ENCODE measurements around the gene FOXF2. TPM values are rescaled to one million over a fixed set of nuclear protein-coding genes. Genes with fewer than 3 reads are reported as not detected.
A peak's percentile ranks its signal among the peaks of the same experiment; 100 is the strongest.

Gene FOXF2
- total RNA-seq, 1 donor from 2014 or later, result not detected

- DNase-seq (no peak), ATAC-seq (peak; percentile 76)
- intact Hi-C loops (cut with micrococcal nuclease), result no loop called here
Observed at GRCh38 chr6:1436334-1437306, 47.2 kb downstream of the FOXF2 start.

- no peak for DNase-seq
- intact Hi-C loops (cut with micrococcal nuclease), result no loop called here
- no peak for ATAC-seq
Observed at GRCh38 chr6:1437553-1438406, 48.4 kb downstream of the FOXF2 start.

GRCh38 chr6:1438471-1438881 is 49.1 kb downstream of the FOXF2 start:
- ATAC-seq (no peak), DNase-seq (no peak)
- intact Hi-C loops (cut with micrococcal nuclease), result no loop called here

- no peak for ATAC-seq
- intact Hi-C loops (cut with micrococcal nuclease), result no loop called here
- no peak for DNase-seq
Observed at GRCh38 chr6:1439349-1439748, 50.0 kb downstream of the FOXF2 start.

- no peak for ATAC-seq
- intact Hi-C loops (cut with micrococcal nuclease), result no loop called here
- no peak for DNase-seq
Observed at GRCh38 chr6:1442929-1443328, 53.6 kb downstream of the FOXF2 start.

Small RNA genes lying within 50 kb of the gene (microRNA-seq; reads per million reads assigned to microRNA genes)
- gene MIR6720 (ENCODE audit: borderline number of aligned reads), result not detected

Other genes starting within 250 kb of the FOXF2 start
- gene FOXQ1, start 77.5 kb upstream of the FOXF2 start, total RNA-seq, result not detected
- 2.7 TPM for gene FOXC1, start 220.3 kb downstream of the FOXF2 start, total RNA-seq